H1 (cell line): ENCODE data around the gene CNR2. TPM values are rescaled to one million over a fixed set of nuclear protein-coding genes. Genes with fewer than 3 reads are reported as not detected.

Experiments
- ATF2 ChIP-seq: IDR thresholded peaks from 2 replicates; pipeline ENCODE4 v1.6.1; 2012; ENCODE audit warnings: low read length, inconsistent platforms
- CTCF ChIP-seq, 3 experiments: IDR thresholded peaks; 1 replicate in 2 of 3; 2 replicates in 1 of 3; pipeline versions ENCODE4 v1.5.1 to v1.6.1; 2011; ENCODE audit warnings: low read length in 3 of 3, mild to moderate bottlenecking in 3 of 3, inconsistent platforms in 2 of 3, low read depth in 1 of 3, moderate library complexity in 1 of 3; ENCODE audit not compliant: insufficient read depth in 1 of 3; ENCODE audit errors: control extremely low read depth in 1 of 3
- KDM1A ChIP-seq: fragments of 200-600, 300-600 bp; sonication (generic); IDR thresholded peaks from 2 replicates; pipeline ENCODE4 v1.7.1; 2016; ENCODE audit warnings: mild to moderate bottlenecking, low read length, borderline replicate concordance
- KDM5A ChIP-seq: fragments of 200-600 bp; IDR thresholded peaks from 2 replicates; pipeline ENCODE4 v1.7.1; 2012; ENCODE audit warnings: mild to moderate bottlenecking, low read length, inconsistent platforms, mixed read lengths
- TAF1 ChIP-seq: IDR thresholded peaks from 2 replicates; pipeline ENCODE4 v1.6.1; 2011; ENCODE audit warnings: mild to moderate bottlenecking, low read depth, low read length
- polyA plus RNA-seq, 7 experiments: library from polyadenylated mRNA; depleted of rRNA in 3 of 7; stranded (reverse) in 5 of 7; unstranded in 2 of 7; fragments of >200 nt in 5 of 7; fragments of 200-250 nt in 2 of 7; gene quantifications; 1 replicate in 5 of 7; 2 replicates in 1 of 7; 4 replicates in 1 of 7; pipeline versions ENCODE4 v1.2.1 to v1.2.3, GENCODE V29; 2011 to 2013; ENCODE audit warnings: missing spikeins in 2 of 7, mixed read lengths in 2 of 7
- total RNA-seq: library from RNA; stranded (reverse); fragmentation: NEBNext Ultra II Directional; extraction: Animal tissue kit (Norgen Biotek cat#: 25700); gene quantifications from 2 replicates; pipeline ENCODE4 v1.2.1, GENCODE V29; 2021
- TF ChIP-seq, protein P1 (sequence below): fragments of 300-600 bp; sonication (generic); IDR thresholded peaks from 2 replicates; pipeline ENCODE4 v1.7.1; 2012; ENCODE audit warnings: low read length, moderate library complexity, mild to moderate bottlenecking, inconsistent platforms; ENCODE audit not compliant: insufficient replicate concordance

Gene CNR2
- total and polyA plus RNA-seq, 2 of the 8 experiments (the other 6 are each of a cell fraction or from before 2014, with no cell fraction given) = not detected

DNA sequence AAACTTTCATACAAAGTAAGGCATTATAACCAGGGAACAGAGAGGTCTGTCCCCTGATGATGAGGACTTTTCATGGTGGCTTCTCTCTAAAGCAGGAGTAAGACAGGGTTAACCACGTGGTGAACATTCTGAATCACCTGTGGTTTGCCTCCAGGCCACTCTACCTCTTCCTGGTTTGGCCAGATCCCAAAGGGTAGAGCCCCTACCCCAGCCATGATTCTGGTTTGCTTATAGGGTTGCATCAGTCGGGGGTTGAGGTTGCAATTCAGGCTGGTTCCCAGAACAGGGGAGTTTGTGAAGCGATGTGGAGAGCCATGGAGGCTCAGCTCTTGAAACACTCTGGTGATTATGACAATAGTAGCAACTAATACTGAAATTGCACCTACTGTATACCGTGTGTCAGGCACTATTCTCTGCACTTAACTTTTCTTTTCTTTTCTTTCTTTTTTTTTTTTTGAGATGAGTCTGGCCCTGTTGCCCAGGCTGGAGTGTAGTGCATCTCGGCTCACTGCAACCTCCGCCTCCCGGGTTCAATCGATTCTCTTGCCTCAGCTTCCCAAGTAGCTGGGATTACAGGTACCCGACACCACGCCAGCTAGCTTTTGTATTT, 8.3 kb downstream of the CNR2 start (continued):
- TF ChIP-seq, protein P1, sequence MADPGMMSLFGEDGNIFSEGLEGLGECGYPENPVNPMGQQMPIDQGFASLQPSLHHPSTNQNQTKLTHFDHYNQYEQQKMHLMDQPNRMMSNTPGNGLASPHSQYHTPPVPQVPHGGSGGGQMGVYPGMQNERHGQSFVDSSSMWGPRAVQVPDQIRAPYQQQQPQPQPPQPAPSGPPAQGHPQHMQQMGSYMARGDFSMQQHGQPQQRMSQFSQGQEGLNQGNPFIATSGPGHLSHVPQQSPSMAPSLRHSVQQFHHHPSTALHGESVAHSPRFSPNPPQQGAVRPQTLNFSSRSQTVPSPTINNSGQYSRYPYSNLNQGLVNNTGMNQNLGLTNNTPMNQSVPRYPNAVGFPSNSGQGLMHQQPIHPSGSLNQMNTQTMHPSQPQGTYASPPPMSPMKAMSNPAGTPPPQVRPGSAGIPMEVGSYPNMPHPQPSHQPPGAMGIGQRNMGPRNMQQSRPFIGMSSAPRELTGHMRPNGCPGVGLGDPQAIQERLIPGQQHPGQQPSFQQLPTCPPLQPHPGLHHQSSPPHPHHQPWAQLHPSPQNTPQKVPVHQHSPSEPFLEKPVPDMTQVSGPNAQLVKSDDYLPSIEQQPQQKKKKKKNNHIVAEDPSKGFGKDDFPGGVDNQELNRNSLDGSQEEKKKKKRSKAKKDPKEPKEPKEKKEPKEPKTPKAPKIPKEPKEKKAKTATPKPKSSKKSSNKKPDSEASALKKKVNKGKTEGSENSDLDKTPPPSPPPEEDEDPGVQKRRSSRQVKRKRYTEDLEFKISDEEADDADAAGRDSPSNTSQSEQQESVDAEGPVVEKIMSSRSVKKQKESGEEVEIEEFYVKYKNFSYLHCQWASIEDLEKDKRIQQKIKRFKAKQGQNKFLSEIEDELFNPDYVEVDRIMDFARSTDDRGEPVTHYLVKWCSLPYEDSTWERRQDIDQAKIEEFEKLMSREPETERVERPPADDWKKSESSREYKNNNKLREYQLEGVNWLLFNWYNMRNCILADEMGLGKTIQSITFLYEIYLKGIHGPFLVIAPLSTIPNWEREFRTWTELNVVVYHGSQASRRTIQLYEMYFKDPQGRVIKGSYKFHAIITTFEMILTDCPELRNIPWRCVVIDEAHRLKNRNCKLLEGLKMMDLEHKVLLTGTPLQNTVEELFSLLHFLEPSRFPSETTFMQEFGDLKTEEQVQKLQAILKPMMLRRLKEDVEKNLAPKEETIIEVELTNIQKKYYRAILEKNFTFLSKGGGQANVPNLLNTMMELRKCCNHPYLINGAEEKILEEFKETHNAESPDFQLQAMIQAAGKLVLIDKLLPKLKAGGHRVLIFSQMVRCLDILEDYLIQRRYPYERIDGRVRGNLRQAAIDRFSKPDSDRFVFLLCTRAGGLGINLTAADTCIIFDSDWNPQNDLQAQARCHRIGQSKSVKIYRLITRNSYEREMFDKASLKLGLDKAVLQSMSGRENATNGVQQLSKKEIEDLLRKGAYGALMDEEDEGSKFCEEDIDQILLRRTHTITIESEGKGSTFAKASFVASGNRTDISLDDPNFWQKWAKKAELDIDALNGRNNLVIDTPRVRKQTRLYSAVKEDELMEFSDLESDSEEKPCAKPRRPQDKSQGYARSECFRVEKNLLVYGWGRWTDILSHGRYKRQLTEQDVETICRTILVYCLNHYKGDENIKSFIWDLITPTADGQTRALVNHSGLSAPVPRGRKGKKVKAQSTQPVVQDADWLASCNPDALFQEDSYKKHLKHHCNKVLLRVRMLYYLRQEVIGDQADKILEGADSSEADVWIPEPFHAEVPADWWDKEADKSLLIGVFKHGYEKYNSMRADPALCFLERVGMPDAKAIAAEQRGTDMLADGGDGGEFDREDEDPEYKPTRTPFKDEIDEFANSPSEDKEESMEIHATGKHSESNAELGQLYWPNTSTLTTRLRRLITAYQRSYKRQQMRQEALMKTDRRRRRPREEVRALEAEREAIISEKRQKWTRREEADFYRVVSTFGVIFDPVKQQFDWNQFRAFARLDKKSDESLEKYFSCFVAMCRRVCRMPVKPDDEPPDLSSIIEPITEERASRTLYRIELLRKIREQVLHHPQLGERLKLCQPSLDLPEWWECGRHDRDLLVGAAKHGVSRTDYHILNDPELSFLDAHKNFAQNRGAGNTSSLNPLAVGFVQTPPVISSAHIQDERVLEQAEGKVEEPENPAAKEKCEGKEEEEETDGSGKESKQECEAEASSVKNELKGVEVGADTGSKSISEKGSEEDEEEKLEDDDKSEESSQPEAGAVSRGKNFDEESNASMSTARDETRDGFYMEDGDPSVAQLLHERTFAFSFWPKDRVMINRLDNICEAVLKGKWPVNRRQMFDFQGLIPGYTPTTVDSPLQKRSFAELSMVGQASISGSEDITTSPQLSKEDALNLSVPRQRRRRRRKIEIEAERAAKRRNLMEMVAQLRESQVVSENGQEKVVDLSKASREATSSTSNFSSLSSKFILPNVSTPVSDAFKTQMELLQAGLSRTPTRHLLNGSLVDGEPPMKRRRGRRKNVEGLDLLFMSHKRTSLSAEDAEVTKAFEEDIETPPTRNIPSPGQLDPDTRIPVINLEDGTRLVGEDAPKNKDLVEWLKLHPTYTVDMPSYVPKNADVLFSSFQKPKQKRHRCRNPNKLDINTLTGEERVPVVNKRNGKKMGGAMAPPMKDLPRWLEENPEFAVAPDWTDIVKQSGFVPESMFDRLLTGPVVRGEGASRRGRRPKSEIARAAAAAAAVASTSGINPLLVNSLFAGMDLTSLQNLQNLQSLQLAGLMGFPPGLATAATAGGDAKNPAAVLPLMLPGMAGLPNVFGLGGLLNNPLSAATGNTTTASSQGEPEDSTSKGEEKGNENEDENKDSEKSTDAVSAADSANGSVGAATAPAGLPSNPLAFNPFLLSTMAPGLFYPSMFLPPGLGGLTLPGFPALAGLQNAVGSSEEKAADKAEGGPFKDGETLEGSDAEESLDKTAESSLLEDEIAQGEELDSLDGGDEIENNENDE = no peak
- TF ChIP-seq KDM5A = no peak
- no peak for TF ChIP-seq CTCF (IDR thresholded peaks at IDR 0.05; ENCODE audit: control extremely low read depth in 1 of 3, insufficient read depth in 1 of 3, low read depth in 1 of 3, low read length in 3 of 3)
- TF ChIP-seq TAF1 = no peak
- no peak for TF ChIP-seq ATF2
- no peak for TF ChIP-seq KDM1A
